ENCODE measurements around the gene GPR132.

DNA sequence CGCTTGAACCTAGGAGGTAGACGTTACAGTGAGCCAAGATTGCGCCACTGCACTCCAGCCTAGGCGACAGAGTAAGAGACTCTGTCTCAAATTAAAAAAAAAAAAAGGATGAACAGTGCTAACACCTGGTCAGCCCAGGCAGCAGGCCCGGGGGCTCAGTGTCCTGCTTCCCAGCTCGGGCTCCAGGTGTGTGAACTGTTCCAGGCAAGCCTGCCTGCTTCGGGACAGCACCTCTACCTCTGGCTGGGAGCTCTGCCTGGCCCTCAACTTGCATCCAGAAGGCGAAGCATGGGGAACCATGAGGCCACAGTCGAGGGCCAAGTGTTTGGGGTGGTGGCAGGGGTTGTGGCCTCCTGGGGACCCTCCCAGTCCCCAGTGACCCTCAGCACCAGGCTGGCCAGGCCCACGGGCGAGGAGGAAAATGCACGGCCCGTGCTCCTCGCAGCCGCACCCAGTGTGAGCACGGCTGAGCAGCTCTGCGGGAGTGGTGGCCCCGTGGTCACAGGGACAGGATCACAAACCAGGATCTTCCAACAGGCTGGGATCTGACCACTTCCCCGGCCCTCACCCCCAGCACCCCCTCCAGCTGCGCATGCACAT is 59.8 kb downstream of the GPR132 start:
- TF ChIP-seq REST (IDR thresholded peaks at IDR 0.05; ENCODE audit: insufficient read depth in 1 of 2, low read depth in 2 of 2, low read length in 1 of 2) (no peak), CTCF (IDR thresholded peaks at IDR 0.05) (no peak), SIN3A (IDR thresholded peaks at IDR 0.05; ENCODE audit: borderline replicate concordance, insufficient read depth, low read depth, low read length) (no peak)
